NCI-H2029 treated with DMSO at 0.1 percent for 48 hours (cell line): ENCODE results near the gene MRPL23.

Source experiments
- DNase-seq: peaks from one replicate; lab custom pipeline; 2025; lab: John Stamatoyannopoulos, UW

MRPL23 gene

DNA sequence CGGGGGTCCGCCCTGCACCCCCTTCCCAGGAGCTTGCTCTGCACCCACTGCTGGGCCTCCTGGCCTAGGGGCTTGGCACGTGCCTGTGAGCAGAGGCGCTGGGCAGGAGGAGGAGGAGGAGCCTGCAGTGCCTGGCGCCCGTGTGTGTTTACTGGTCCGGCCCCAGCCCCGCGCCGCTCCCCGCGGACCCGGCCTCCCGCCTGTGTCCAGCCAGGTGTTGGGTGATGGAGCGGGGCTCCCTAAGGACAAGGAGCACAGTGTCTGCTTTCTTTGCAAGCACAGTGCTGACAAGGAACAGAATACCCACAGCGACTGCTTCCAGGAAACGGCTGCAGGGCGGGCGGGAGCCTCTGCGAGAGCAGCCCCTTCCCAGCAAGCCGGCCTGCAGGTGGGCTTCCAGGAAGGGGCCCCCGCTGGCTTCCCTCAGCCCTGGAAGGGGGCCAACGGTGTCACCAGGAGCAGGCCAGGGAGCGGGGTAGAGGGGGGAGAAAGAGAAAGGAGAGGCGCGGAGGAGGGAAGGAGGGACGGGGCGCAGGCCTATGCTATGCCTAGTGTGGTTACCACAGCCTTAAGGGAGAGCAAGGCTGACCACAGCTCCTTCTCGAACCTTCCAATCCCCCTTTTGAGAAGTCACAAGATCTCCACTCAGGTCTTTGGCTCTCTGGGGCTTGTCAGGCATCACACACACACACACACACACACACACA, 43.9 kb downstream of the MRPL23 start:
- no peak for DNase-seq

DNA sequence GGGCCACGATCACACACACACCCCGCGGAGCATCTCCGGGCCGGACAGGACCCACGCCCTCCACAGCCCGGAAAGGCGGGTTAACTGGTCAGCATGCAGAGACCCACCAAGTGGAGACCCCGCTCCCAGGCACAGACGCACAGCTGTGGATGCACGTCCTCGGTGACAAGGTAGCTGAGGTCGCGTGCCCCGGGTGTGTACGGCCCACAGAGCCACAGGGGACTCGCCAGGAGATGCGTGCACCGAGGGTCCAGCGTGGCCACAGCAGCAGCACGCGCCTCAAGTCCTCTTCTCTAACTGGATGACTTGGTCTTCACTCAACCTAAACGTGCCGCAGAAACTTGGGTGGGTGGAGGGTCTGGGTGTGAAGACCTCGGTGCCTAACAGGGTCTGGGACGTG, 45.0 kb downstream of the MRPL23 start:
- no peak for DNase-seq

DNA sequence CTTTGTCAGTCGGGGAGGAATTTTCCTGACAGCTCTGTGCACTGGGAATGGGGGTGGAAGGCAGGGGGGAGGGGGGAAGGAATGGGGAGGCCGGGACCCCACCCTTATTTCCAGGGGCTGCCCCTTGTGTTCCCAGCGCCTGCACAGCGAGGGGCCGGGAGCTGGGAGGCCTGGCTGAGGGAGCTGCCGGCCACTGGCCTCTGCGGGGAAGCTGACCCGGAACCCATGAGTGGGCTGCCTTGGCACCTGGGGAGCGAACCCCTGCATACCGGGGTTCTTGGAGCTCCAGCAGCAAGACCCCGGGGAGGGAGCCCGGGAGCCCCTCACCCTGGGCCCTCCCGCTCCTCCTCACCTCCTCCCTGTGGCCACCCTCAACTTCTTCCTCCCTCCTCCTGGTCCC, 47.0 kb downstream of the MRPL23 start:
- DNase-seq, result no peak

DNA sequence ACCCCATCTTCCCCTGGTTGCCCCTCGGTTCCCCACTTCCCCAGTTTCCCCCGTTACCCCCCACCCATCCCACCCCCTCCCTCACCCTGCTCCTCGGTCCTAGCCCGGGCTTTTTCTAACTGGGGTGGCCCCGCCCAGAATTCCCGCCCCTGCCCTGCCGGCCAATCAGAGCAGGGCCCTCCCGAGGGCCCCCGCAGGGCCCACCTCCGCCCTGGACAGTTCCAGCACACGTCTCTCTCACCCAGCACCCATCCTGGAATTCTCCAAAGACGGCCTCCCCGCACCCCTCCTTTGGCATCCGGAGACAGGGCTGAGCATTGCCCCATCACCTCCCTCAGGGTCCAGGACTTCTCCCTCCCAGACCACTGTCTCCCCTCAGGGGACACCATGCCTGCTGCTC, 50.6 kb downstream of the MRPL23 start, which contains the start of gene H19:
Gene H19 (minus strand): TSS at position 88 of the 400 bp plus-strand sequence.
- DNase-seq, result no peak

DNA sequence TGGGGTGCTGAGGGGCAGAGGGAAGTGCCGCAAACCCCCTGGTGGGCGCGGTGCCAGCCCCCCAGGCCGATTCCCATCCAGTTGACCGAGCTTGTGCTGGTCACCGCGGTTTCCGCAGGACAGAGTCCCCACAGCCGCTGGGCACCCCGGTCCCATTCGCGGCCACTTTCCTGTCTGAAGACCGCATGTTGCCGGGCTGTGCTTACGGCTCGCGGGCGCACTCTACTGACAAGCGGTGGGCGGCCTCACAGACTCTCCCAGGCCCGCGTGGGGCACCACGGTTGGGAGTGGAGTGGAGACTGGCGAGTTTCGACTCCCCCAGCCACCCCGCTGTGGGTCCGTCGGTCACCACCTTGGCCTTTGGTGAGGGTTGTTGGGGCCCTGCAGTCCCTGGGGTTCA, 51.2 kb downstream of the MRPL23 start:
- DNase-seq, result no peak

DNA sequence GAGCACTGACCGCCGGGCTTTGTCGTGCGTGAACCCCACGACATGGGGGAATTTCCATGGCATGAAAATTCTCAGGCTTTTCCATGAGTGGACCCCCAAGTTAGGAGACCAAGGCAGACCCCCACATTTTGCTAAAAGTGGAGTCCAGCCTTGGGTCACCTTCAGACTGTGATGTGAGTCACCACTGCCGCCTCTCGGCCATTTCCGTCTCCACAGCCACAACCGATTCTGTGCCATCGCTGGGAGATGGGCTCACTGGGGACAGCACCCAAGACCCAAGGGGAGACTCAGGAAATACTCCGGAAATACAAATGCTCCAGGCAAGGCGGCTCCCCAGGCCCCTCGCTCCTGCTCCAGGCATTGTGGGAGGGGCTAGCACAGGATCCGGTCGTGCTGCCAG, 51.7 kb downstream of the MRPL23 start:
- no peak for DNase-seq

DNA sequence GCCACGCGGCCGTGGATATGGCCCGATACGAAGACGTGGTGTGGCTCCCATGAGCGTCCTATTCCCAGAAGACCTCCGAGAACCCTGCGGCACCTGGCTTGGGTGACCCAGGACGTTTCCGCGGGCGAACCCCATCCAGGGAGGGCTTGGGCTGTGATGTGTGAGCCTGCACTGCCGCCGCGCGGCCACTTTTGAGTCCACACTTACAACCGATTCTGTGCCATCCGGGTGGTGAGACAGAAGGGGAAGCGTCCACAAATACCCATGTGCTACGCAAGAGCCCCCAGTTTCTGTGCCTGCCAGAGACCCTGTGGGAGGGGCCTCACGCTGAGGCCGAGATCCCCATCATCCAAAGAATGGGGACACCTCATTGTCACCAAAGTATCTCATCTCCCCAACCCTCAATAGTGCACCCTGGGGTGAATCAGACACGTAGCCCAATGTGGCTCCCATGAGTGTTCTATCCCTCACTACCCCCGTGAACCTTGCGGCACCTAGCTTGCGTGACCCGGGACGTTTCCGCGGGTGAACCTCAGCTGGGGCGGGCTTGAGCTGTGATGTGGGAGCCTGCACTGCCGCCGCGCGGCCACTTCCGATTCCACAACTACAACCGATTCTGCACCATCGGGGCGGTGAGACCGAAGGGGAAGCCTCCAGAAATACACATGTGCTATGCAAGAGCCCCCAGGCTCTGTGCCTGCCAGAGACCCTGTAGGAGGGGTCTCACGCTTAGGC, 55.1 kb downstream of the MRPL23 start:
- no peak for DNase-seq

DNA sequence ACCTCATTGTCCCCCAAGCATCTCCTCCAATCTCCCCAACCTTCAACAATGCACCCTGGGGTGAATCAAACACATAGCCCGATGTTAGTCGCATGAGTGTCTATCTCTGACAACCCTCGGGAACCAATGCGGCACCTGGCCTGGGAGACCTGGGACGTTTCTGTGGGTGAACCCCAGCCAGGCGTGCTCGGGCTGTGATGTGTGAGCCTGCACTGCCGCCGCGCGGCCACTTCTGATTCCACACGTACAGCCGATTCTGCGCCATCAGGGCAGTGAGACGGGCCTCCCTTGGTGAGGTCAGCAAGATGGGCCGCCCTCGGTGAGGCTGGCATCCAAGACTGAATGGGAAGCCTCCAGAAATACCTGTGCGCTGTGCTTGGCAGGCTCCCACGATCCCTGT, 55.7 kb downstream of the MRPL23 start:
- DNase-seq, result no peak

DNA sequence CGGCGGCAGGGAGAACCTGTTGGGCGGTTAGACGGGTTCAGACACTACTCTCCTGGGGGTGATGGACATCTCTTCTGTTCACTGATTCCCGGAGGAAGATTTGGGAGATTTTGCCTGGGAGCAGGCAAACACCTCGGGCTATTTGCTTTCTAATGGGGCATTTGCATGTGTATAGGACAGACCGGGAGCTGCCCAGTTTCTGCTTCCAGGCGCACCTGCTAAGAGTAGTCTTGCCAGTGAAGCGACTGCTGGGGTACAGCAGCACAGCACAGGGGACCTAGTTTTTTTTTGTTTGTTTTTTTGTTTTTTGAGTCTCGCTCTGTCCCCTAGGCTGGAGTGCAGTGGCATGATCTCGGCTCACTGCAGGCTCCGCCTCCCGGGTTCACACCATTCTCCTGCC, 57.3 kb downstream of the MRPL23 start:
- DNase-seq, result no peak
